HG03342 (cell line): Measurements from ENCODE around the gene PSMC3.

Experiments used
- ATAC-seq: cut with Tn5 transposase; IDR thresholded peaks from one replicate; pipeline ENCODE4 v1.9.1; 2021; ENCODE audit warnings: mild to moderate bottlenecking, moderate library complexity; ENCODE audit not compliant: unreplicated experiment

PSMC3 gene

GRCh38 chr11:47426062-47426956, at the start of gene PSMC3:
Gene PSMC3 (minus strand): TSS chr11:47426439. CDS start chr11:47426279, 160 bp downstream.
- ATAC-seq = peak; percentile 93

GRCh38 chr11:47470671-47471070, 44.4 kb upstream of the PSMC3 start:
- no peak for ATAC-seq

GRCh38 chr11:47469361-47470179, 43.3 kb upstream of the PSMC3 start:
- ATAC-seq = no peak

- ATAC-seq = no peak
Measured at GRCh38 chr11:47468598-47469214, 42.5 kb upstream of the PSMC3 start.

- ATAC-seq = no peak
Measured at GRCh38 chr11:47467357-47467756, 41.1 kb upstream of the PSMC3 start.

- ATAC-seq = no peak
Measured at GRCh38 chr11:47466701-47467250, 40.5 kb upstream of the PSMC3 start.

GRCh38 chr11:47466201-47466600, 40.0 kb upstream of the PSMC3 start:
- no peak for ATAC-seq

GRCh38 chr11:47464483-47464882, 38.2 kb upstream of the PSMC3 start:
- ATAC-seq = no peak

GRCh38 chr11:47461876-47462275, 35.6 kb upstream of the PSMC3 start:
- no peak for ATAC-seq

GRCh38 chr11:47460571-47461235, 34.5 kb upstream of the PSMC3 start:
- no peak for ATAC-seq

- ATAC-seq = peak; percentile 63
Measured at GRCh38 chr11:47454258-47454671, 28.0 kb upstream of the PSMC3 start.

GRCh38 chr11:47453365-47453764, 27.1 kb upstream of the PSMC3 start:
- ATAC-seq = no peak

GRCh38 chr11:47451990-47452389, 25.8 kb upstream of the PSMC3 start:
- no peak for ATAC-seq

- ATAC-seq = no peak
Measured at GRCh38 chr11:47451436-47451835, 25.2 kb upstream of the PSMC3 start.

GRCh38 chr11:47449541-47449940, 23.3 kb upstream of the PSMC3 start:
- ATAC-seq = no peak

- ATAC-seq = no peak
Measured at GRCh38 chr11:47448566-47449427, 22.6 kb upstream of the PSMC3 start, which contains the start of gene RAPSN. Gene RAPSN (minus strand): TSS chr11:47449136. CDS start chr11:47448964, 172 bp downstream.

- ATAC-seq = no peak
Measured at GRCh38 chr11:47447906-47448305, 21.7 kb upstream of the PSMC3 start.

- ATAC-seq = no peak
Measured at GRCh38 chr11:47446833-47447232, 20.6 kb upstream of the PSMC3 start.

GRCh38 chr11:47445840-47446239, 19.6 kb upstream of the PSMC3 start:
- no peak for ATAC-seq
